GM21619 (cell line): ENCODE measurements around the gene TACC2.
"Not testable (repeated sequence)": the region's sequence is repeated elsewhere in the genome, so short reads cannot be mapped to it uniquely, and the experiment has no call there.

Experiments
- ATAC-seq: cut with Tn5 transposase; IDR thresholded peaks from one replicate; pipeline ENCODE4 v1.9.1; 2021; ENCODE audit not compliant: unreplicated experiment

TACC2 gene

GRCh38 chr10:121983852-121984251 is 5.1 kb upstream of the TACC2 start:
- no peak for ATAC-seq

GRCh38 chr10:121984463-121984862 is 4.5 kb upstream of the TACC2 start:
- ATAC-seq = no peak

- ATAC-seq = no peak
Observed at GRCh38 chr10:121990015-121990677, 1.2 kb downstream of the TACC2 start.

- not testable (repeated sequence) for ATAC-seq
Observed at GRCh38 chr10:121991727-121992126, 2.8 kb downstream of the TACC2 start.

GRCh38 chr10:121994429-121994941 is 5.5 kb downstream of the TACC2 start:
- ATAC-seq = no peak

GRCh38 chr10:121998462-121998861 is 9.5 kb downstream of the TACC2 start:
- ATAC-seq = no peak

GRCh38 chr10:121999301-121999700 is 10.3 kb downstream of the TACC2 start:
- no peak for ATAC-seq

- ATAC-seq = no peak
Observed at GRCh38 chr10:122001698-122002097, 12.7 kb downstream of the TACC2 start.

- ATAC-seq = no peak
Observed at GRCh38 chr10:122007415-122007814, 18.5 kb downstream of the TACC2 start.

- no peak for ATAC-seq
Observed at GRCh38 chr10:122010405-122011050, 21.6 kb downstream of the TACC2 start.

- ATAC-seq = no peak
Observed at GRCh38 chr10:122012731-122013130, 23.8 kb downstream of the TACC2 start.

GRCh38 chr10:122013311-122013780 is 24.4 kb downstream of the TACC2 start:
- no peak for ATAC-seq

- no peak for ATAC-seq
Observed at GRCh38 chr10:122014652-122015248, 25.8 kb downstream of the TACC2 start.

- not testable (repeated sequence) for ATAC-seq
Observed at GRCh38 chr10:122017926-122018325, 29.0 kb downstream of the TACC2 start.

- ATAC-seq = no peak
Observed at GRCh38 chr10:122018491-122018890, 29.5 kb downstream of the TACC2 start.

GRCh38 chr10:122018951-122019413 is 30.0 kb downstream of the TACC2 start:
- no peak for ATAC-seq

GRCh38 chr10:122019414-122019975 is 30.5 kb downstream of the TACC2 start:
- no peak for ATAC-seq

GRCh38 chr10:122020226-122020625 is 31.3 kb downstream of the TACC2 start:
- no peak for ATAC-seq

GRCh38 chr10:122021379-122021778 is 32.4 kb downstream of the TACC2 start:
- no peak for ATAC-seq

- no peak for ATAC-seq
Observed at GRCh38 chr10:122021828-122022227, 32.9 kb downstream of the TACC2 start.

GRCh38 chr10:122022276-122022675 is 33.3 kb downstream of the TACC2 start:
- no peak for ATAC-seq

GRCh38 chr10:122023257-122023656 is 34.3 kb downstream of the TACC2 start:
- not testable (repeated sequence) for ATAC-seq
